Left forelimb (tissue), 1 donor: Measurements from ENCODE around the gene TIAM1.
A peak's percentile ranks its signal among the peaks of the same experiment; 100 is the strongest.

Experiments used
- DNase-seq: peaks from one replicate; pipeline ENCODE4 v3.0.0-alpha.2; 2018; ENCODE audit warnings: low spot score

Gene TIAM1, protein sequence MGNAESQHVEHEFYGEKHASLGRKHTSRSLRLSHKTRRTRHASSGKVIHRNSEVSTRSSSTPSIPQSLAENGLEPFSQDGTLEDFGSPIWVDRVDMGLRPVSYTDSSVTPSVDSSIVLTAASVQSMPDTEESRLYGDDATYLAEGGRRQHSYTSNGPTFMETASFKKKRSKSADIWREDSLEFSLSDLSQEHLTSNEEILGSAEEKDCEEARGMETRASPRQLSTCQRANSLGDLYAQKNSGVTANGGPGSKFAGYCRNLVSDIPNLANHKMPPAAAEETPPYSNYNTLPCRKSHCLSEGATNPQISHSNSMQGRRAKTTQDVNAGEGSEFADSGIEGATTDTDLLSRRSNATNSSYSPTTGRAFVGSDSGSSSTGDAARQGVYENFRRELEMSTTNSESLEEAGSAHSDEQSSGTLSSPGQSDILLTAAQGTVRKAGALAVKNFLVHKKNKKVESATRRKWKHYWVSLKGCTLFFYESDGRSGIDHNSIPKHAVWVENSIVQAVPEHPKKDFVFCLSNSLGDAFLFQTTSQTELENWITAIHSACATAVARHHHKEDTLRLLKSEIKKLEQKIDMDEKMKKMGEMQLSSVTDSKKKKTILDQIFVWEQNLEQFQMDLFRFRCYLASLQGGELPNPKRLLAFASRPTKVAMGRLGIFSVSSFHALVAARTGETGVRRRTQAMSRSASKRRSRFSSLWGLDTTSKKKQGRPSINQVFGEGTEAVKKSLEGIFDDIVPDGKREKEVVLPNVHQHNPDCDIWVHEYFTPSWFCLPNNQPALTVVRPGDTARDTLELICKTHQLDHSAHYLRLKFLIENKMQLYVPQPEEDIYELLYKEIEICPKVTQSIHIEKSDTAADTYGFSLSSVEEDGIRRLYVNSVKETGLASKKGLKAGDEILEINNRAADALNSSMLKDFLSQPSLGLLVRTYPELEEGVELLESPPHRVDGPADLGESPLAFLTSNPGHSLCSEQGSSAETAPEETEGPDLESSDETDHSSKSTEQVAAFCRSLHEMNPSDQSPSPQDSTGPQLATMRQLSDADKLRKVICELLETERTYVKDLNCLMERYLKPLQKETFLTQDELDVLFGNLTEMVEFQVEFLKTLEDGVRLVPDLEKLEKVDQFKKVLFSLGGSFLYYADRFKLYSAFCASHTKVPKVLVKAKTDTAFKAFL (N-terminal part only)

DNA sequence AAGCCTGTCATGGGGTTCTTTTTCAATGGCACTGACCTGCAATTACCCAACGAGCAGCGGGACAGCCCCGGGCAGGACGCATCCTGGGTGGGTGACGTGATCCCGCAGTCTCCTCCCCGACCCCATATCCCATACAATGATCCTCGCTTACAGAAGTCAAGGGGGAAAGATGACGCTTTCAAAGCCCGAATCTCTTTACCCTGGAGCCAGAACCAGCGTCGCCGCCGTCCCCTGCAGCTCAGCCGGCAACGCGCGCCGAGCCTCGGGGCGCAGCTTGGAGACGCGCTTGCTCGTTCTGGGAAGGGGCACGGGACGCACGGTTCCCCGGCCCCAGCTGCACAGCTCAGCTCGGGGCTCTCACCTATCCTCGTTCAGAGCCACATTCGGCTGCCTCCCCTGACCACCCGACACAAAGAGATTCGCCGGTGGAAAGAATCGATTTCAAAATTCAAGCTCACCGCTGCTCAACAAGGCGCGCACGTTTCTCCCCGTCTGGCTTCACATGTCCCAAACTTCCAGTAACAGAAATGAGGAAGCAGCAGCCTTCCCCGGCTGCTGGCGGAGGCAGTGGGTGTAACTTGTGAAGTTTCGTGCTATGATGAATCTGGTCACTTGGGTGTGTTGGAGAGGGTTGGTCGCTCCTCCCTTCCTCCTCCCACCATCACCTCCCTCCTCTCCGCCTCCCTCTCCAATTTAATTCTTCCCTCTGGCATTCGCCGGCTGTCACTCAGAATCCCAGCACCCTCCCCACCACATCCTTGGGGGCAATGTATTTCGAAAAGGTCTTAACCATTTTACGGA, at the start of gene TIAM1:
TSS of gene TIAM1 (minus strand) at position 582 of the 801 bp plus-strand sequence. CDS start 77,289 bp downstream, outside the sequence.
- peak; percentile 79 for DNase-seq

GRCh38 chr21:31387560-31388186, 43.6 kb upstream of the TIAM1 start:
- no peak for DNase-seq

DNA sequence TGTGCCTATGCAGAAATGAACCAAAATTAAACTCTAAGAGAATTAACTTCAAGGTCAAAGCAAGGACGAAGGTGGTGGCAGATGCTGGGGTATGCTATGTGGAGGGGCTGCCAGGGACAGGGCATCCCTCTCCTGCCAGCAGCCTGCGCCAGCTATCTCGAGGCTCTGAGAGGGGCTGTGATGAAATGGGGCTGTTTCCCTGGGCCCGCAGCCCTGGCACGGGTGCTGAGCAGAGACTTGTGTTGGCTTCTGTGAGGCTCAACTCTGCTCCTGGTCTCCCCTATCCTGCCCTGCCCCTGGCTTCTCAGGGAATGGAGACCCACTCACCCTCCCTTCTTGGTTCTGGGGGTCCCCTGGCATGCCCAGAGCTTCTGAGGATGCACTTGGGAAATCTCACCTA, 41.9 kb upstream of the TIAM1 start:
- DNase-seq = no peak

GRCh38 chr21:31383770-31384169, 39.7 kb upstream of the TIAM1 start:
- DNase-seq = no peak

- DNase-seq = no peak
Measured at GRCh38 chr21:31382060-31382459, 38.0 kb upstream of the TIAM1 start.

- no peak for DNase-seq
Measured at GRCh38 chr21:31376301-31376700, 32.2 kb upstream of the TIAM1 start.

DNA sequence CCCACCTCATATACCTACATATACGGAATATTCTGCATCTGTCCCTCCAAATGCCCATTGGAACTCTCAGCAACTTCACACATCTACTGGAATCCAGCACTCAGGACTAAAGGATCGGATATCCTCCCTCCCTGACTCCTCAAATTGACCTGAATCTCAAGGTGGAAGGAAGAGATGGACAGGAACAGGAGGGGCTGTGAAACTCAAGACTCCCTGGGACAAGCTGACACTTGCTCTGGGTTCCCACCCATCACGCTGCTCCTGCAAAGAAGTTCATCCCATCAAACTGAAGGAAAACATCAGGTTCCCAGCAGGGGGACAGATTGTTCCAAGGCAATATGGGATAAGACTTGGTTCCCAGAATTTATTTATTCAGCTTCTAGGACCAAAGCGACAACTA, 30.3 kb upstream of the TIAM1 start:
- no peak for DNase-seq

DNA sequence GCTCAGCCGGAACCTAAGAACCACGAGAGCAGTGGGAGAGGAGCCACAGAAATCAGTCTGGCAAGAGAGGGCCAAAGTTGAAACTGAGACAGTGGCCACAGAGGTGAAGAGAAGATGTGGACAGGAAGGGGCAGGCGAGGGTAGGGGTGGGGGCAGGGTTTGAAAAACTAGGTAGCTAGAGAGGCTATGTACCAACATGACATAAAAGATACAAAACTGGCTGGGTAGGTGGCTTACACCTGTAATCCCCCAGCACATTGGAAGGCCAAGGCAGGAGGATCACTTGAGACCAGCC, 28.4 kb upstream of the TIAM1 start:
- no peak for DNase-seq

DNA sequence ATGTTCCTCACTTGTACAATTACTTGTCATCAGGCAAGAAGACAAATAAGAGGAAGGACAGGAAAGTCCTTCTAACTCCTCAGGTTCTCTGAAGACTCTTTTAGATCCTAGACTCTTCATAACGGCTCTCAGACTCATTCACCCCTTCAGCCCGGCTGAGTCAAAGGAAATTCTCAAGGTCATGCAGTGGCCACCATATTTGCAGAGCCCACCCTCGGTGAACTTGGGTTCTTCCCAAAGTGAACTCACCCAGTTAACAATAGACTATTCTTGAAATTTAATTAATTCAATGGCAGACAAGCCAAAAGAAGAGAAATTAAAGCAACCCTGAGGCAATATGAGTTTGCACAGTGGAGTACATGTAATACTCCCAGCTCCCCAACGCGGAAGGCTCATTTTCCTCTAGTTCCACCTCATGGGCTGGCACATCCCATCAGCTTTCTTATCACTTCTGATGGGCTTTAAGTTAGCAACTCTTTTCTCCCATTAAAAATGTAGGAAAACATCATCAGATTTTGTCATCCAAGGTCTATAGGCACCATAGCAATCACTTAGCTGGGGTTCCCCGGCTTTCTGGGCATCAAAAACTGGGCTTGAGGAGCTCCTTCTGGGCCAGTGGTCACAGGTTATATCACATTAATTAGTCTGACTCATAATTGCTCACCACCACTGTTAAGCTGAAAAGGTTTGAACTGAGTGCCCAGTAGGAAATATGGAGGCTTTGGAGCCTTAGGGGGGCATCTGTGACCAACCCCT, 27.8 kb upstream of the TIAM1 start:
- no peak for DNase-seq

DNA sequence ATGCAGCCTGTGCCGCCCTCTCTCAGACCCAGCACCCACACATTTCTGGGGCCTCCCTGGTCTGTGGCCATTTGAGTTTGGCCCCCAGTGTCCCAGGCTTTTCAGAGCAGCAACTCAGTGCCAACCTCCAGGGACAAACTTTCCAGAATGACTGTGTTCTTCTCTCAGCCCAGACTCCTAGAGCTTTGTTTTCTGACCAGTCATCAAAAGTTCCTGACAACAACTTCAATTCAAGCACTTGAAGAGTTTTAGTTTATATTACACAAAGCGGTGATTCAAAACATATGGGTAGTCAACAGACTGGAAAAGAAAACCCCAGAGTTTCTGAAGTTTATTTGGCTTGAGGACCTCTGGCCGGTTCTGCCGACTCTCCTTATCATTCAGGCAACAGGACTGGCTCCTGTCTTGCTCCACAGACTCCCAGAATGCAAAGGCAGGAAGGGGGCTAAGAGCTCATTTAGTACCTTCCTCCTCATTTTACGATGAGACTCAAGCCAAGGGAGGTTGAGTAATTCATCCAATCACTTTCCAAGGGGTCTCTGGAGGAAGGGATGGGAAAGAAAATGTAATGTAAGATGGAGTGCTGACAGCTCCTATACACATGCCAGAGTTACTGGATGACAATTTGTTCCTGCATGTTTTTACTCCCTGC, 27.0 kb upstream of the TIAM1 start:
- DNase-seq = peak; percentile 73

DNA sequence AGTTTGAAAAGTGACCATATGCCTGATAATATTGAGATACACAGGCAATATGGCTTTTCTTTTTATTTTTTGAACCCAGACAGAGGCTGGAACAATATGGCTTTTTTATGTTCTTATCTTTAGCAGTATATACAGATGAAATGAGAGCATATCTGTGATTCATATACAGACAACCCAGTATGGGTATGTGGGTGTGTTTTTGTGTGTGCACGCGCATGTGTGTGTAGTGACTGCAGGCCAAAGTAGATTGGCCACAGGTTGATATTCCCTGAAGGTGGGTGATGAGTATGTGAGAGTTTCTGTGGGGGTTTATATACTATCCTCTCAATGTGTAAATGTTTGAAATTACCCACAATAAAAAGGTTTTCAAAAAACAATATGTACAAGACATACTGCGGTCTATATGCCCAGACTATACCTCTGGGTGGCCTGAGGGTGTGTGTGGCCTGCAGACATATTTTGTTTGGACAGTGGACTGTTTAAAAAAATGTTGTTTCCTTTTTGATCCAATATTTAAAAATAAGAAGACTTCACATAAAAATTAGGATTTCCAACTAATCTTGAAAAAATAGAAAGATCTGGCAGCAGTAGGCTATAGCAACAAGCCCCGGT, 26.3 kb upstream of the TIAM1 start:
- no peak for DNase-seq

- DNase-seq = no peak
Measured at GRCh38 chr21:31368361-31368760, 24.3 kb upstream of the TIAM1 start.

GRCh38 chr21:31367801-31368200, 23.7 kb upstream of the TIAM1 start:
- DNase-seq = no peak

GRCh38 chr21:31366825-31367224, 22.8 kb upstream of the TIAM1 start:
- no peak for DNase-seq

GRCh38 chr21:31364253-31364945, 20.3 kb upstream of the TIAM1 start:
- no peak for DNase-seq

GRCh38 chr21:31363720-31364119, 19.7 kb upstream of the TIAM1 start:
- no peak for DNase-seq

DNA sequence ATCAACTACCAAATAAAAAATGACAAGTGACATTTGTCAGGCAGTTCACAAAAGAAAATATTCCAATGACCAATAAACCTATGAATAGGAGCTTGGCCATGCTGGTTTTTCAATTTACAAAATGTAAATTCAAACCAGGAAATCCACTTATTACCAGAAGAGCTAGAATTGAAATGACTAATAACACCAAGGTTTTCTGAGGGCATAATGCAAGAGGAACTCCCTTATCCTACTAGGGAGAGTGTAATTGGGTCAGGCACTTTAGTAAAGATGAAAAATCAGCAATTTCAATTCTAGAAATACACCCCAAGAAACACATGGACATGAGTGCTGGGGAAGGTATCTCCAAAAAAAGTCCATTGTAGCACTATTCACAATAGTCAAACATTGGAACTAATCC, 16.7 kb upstream of the TIAM1 start:
- no peak for DNase-seq

DNA sequence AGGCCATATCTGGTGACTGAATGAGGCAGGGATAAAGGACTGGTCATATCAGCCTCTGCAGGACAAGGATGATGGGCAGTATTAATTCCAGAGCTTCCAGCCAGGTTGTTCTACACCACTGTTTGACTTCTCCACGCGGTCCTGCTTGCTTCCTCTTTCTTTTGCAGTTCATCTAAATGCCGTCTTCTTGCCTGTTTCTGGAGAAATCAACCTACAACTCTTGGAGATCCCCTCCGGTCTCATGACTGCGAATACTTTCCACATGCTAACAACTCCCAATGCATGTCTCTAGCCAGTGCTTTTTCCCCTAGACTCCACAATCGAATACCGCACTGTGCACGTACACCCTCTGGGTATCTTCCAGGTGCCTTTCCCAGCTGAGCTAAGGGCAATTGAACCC, 14.1 kb upstream of the TIAM1 start:
- DNase-seq = no peak

DNA sequence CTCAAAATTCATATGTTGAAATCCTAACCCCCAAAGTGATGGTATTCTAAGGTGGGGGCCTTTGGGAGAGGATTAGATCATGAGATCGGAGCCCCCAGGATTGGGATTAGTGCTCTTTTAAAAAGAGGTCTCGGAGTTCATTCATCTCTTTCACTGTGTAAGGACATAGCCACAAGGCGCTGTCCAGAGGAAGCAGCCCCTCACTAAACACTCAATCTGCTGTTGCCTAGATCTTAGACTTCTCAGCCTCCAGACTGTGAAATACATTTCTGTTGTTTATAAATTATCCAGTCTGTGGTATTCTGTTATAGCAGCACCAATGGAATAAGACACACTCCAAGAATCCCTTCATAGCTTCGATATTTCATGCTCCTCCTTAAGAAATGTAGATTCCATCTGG, 12.4 kb upstream of the TIAM1 start:
- DNase-seq = no peak
